DMS 273 treated with DMSO at 0.1 percent for 48 hours (cell line): ENCODE measurements around the gene RALGAPA2.

Experiments
- DNase-seq: peaks from one replicate; lab custom pipeline; 2025; lab: John Stamatoyannopoulos, UW

RALGAPA2 gene

DNA sequence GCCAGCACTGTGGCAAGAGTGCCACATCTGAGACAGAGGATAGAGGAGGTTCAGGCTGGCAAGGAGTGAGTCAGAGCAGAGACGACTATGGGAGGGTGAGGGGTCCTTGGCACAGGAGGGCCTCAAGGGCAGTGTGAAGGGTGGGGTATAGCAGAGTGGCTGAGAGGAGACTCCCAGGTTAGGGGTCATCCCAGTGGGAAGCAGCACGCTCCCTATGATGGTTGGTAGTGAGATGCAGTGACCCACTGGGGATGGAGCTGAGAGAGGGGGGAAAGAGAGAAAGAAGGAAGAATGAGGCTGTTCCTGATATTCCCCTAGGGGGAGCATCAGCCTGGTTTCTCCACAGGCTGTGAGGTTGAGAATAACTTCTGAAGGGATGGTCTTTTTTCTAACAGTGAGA, 247.2 kb downstream of the RALGAPA2 start:
- peak; percentile 48 for DNase-seq

GRCh38 chr20:20463933-20464374, 248.5 kb downstream of the RALGAPA2 start:
- peak; percentile 67 for DNase-seq

- peak; percentile 50 for DNase-seq
Observed at GRCh38 chr20:20462185-20462584, 250.3 kb downstream of the RALGAPA2 start.

DNA sequence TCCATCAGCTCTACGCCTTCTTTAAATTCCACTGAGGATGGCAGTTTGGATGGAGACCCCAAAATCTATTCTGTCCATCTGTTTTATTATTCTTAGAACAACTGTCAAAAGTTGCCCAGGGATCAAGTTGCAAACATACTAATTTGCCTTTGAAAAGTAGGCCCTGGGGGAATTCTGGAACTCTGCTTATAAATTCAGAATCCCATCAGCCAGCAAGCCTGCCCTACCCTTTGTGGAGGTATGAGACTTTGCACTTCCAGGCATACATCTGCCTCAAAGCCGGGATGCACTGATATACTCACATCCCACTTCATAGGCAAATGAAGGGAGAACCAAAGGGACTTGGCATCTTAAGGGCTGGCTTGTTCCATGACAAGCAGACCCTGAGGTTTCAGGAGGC, 250.9 kb downstream of the RALGAPA2 start:
- peak; percentile 97 for DNase-seq

GRCh38 chr20:20459726-20460125, 252.7 kb downstream of the RALGAPA2 start:
- no peak for DNase-seq

- no peak for DNase-seq
Observed at GRCh38 chr20:20457392-20458126, 254.9 kb downstream of the RALGAPA2 start.

DNA sequence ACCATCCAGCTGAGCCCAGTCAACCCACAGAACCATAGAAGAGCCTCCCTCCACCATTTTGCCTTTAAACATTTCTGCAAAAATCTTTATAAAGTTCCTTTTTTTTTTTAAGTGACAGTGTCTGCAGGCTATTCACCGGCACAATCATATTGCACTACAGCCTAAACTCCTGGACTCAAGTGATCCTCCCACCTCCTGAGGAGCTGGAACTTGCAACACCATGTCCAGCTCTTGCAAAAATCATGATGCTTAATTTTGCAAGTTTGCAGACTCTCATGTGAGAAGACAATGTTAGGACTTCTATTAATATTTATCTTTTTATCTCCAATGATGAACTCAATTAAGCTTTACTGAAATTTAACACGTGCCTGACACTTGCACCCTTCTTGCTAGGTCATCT, 255.7 kb downstream of the RALGAPA2 start:
- DNase-seq = no peak

GRCh38 chr20:20455926-20456325, 256.5 kb downstream of the RALGAPA2 start:
- DNase-seq = no peak

DNA sequence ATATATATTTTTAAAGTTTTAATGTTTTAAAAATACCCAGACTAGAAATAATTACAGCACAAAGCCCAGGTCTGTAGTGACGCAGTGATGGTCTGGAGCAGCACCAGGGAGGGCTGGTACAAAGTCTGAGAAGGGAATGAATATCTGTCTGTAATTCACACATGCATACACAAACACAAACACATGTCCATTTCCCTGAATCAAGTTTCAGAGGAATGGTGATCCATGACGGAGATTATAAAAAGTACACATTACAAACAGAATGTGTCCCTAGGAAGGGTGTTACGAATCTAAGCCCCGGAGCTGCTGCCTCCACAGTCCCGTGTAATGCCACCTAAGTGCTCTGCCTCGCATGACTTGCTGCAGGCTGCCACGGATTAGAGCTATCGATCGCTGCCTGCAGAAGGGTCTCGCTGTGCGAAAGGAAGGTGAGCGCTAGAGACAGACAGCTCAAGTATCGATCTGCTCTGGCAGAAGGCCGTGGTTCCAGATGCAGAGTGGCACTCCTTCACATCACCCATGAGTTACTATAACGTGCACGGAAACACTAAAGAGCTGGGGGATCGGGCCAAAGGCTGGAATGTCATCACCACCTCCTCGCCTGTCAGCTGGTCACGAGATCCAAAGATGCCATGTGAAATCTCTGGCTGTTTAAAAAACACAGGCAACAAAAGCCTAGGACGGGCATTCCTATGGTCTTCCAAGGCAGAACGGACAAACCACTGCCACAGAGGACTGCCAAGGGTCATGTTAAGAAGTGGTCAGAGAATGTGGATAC, 257.4 kb downstream of the RALGAPA2 start:
- DNase-seq = no peak

DNA sequence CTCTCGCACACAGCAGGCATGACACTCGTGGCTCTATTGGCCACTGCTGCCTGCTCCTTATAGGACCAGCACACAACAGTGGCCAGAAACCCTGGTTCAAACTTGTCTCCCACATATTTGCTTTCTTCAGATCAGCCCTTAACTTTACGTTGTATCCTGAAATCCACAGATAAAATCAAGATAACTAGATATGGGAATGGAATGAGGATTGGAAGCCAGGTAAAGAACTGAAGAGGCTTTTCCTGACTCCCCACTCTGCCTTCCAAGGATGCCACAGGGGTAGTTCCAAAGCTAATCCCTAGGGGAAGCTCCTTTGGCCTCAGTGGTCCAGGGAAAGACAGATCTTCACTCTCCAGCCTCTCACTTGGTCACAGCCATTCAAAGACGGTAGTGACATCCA, 258.1 kb downstream of the RALGAPA2 start:
- no peak for DNase-seq

DNA sequence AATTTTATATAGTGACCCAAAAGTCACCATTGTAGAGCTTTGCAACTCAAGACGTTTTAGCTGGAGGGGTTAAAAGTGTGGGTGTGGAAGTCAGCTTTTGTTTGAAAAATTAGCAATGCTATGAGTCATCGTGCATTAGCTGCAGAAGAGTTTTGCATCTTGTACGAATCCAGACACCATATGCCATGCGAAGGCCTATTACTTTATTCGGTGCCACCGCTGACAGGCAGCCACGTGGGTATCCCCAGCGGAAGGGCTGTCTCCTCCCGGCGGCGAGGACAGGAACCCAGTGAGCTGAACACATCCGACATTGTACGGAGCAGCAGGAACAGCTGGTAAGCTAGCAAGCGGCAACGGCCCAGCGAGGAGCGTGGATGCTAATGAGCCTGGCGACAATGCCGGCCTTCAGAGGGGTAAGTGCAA, 260.2 kb downstream of the RALGAPA2 start:
- peak; percentile 98 for DNase-seq

DNA sequence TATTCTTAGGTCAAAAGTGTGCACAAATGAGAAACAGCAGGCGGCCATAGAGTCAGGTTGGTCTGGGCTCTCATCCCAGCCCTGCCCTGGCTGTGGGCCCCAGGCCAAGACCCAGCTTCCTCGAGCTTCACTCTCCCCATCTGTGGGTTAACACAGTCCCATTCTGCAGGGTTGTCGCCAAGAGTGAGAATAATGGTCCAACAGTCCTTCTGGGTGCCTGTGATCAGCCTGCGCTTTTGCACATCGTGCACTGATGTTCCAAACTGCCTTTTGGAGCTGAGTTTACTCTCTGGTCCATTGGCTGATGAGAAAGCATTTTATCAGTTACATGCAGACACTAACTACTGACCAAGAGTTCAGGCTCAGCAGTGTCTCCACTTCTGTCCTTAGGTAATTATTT, 261.9 kb downstream of the RALGAPA2 start:
- DNase-seq = peak; percentile 79

DNA sequence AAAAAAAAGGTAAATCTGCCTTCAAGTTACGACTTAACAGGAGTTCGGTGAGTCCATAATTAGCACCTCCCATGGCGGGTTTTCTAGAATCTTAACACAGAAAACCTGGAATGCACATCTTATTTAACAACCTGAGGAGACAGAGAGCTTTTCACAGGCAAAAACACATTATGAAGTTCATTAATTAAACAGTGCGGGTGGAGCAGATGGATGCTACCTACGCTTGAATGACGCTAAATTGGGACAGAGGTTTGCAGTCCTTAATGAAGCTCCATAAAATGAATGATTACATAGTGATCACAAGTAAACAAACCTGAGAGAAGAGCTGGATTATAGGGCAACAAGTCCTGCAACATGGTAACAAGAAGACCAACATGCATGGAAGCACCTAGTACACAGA, 263.6 kb downstream of the RALGAPA2 start:
- peak; percentile 33 for DNase-seq

DNA sequence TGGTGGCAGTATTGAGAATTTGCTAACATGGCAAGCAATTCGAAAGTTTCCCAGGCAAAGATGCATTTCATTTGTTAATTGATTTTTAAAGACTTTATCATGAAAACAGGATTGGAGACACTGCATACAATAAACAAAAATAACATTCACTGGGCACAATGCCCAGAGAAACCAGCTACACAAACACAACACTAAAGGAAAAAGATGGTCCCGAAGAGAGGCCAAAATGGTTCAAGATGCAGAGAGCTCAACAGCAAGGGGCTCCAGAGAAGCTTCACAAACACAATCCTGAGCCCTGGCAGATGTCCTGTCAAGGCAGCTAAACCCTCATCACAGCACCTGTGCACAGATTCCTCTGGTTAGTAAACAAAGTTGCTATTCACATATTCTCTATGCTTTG, 265.2 kb downstream of the RALGAPA2 start:
- DNase-seq = no peak

GRCh38 chr20:20446425-20447015, 265.9 kb downstream of the RALGAPA2 start:
- DNase-seq = no peak

GRCh38 chr20:20446001-20446400, 266.4 kb downstream of the RALGAPA2 start:
- no peak for DNase-seq

GRCh38 chr20:20443504-20443903, 268.9 kb downstream of the RALGAPA2 start:
- DNase-seq = no peak

- no peak for DNase-seq
Observed at GRCh38 chr20:20442466-20442865, 270.0 kb downstream of the RALGAPA2 start.

- DNase-seq = no peak
Observed at GRCh38 chr20:20440886-20441658, 271.4 kb downstream of the RALGAPA2 start.

DNA sequence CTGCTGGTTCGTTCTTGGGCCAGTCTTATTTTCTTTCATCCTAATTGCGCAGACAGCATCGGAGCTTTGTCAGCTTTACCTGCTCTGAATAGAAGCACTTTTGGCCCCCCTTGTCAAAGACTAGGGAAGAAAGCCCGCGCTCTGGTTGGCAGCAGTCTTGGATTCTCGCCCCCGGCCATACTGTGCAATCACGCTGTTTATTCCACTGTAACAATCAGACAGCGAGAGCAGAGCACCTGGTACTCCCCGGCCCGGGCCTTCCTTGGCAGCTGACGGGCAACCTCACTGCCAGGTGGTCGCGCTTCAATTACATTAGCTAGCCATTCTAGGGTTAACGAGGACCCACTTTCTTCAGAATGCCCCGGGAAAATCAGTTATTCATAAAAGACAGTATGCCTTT, 272.0 kb downstream of the RALGAPA2 start:
- DNase-seq = peak; percentile 35

GRCh38 chr20:20439602-20440190, 272.7 kb downstream of the RALGAPA2 start:
- DNase-seq = no peak

- no peak for DNase-seq
Observed at GRCh38 chr20:20437314-20437713, 275.1 kb downstream of the RALGAPA2 start.
